Subcutaneous adipose tissue (tissue), 4 donors: ENCODE measurements around the gene BBS7. TPM values are rescaled to one million over a fixed set of nuclear protein-coding genes. Genes with fewer than 3 reads are reported as not detected.

Source experiments
- CTCF ChIP-seq: fragments of 450-650 bp; IDR thresholded peaks from one replicate; pipeline ENCODE4 v1.5.1; 2016; ENCODE audit warnings: low read depth, mild to moderate bottlenecking, control low read depth, antibody characterized with exemption, moderate library complexity
- total RNA-seq, 4 donors: library from RNA; depleted of rRNA; stranded (reverse); fragments of >200 nt; gene quantifications; one replicate each; pipeline ENCODE4 v1.1.0, GENCODE V29; 2016

The BBS7 gene
- total RNA-seq, 4 donors from 2014 or later: 8.1 to 19.0 (median 11.9) TPM

GRCh38 chr4:121819216-121819965, 50.9 kb downstream of the BBS7 start:
- TF ChIP-seq CTCF: no peak

- no peak for TF ChIP-seq CTCF
These were observed 52.1 kb downstream of the BBS7 start for GRCh38 chr4:121818215-121818614.

- TF ChIP-seq CTCF: no peak
These were observed 52.6 kb downstream of the BBS7 start for GRCh38 chr4:121817701-121818100.

GRCh38 chr4:121817006-121817405, 53.3 kb downstream of the BBS7 start:
- no peak for TF ChIP-seq CTCF

GRCh38 chr4:121814756-121815155, 55.5 kb downstream of the BBS7 start:
- no peak for TF ChIP-seq CTCF

GRCh38 chr4:121811122-121811521, 59.2 kb downstream of the BBS7 start:
- no peak for TF ChIP-seq CTCF

GRCh38 chr4:121806411-121806810, 63.9 kb downstream of the BBS7 start:
- TF ChIP-seq CTCF: no peak
